Sigmoid colon (tissue), 7 donors: ENCODE data around the gene MSLN. TPM values are rescaled to one million over a fixed set of nuclear protein-coding genes. Genes with fewer than 3 reads are reported as not detected.

Source experiments
- DNase-seq: peaks from one replicate; pipeline ENCODE4 v3.0.0-alpha.2; 2019
- H3K27ac ChIP-seq, 4 donors: fragments of 200-600 bp; sonication (generic); one replicate each; pipeline ENCODE4 v1.5.1; 2016 to 2019; ENCODE audit warnings: mild to moderate bottlenecking in 1 of 4
- H3K27me3 ChIP-seq, 3 donors: fragments of 200-600 bp; sonication (generic); one replicate each; pipeline ENCODE4 v1.5.1; 2019; ENCODE audit warnings: mild to moderate bottlenecking in 1 of 3
- H3K36me3 ChIP-seq, 4 donors: fragments of 200-600 bp; sonication (generic); one replicate each; pipeline ENCODE4 v1.5.1; 2016 to 2019
- H3K4me1 ChIP-seq, 4 donors: fragments of 200-600 bp; sonication (generic); one replicate each; pipeline ENCODE4 v1.5.1; 2017 to 2019
- H3K4me3 ChIP-seq, 4 donors: fragments of 200-600 bp; sonication (generic); one replicate each; pipeline ENCODE4 v1.5.1; 2017 to 2019; ENCODE audit warnings: mild to moderate bottlenecking in 2 of 4, moderate library complexity in 1 of 4
- H3K9me3 ChIP-seq, 4 donors: fragments of 200-600 bp in 3 of 4; sonication (generic) in 3 of 4; one replicate each; pipeline versions ENCODE4 v1.5.1 to v1.6.1; 2013 to 2019
- EP300 ChIP-seq, 4 donors: sonication (generic); formaldehyde crosslinking; IDR thresholded peaks; one replicate each; pipeline ENCODE4 v1.6.1; 2017; ENCODE audit warnings: antibody characterized with exemption in 4 of 4
- POLR2A ChIP-seq, 2 donors: fragments of 450-650 bp; IDR thresholded peaks; one replicate each; pipeline ENCODE4 v1.6.1; 2016; ENCODE audit warnings: antibody characterized with exemption in 2 of 2, mild to moderate bottlenecking in 2 of 2, moderate library complexity in 2 of 2
- POLR2AphosphoS5 ChIP-seq, 4 donors: sonication (generic); formaldehyde crosslinking; IDR thresholded peaks; one replicate each; pipeline ENCODE4 v1.6.1; 2017; ENCODE audit warnings: antibody characterized with exemption in 4 of 4
- WGBS, 2 donors: extraction: QIAGEN DNeasy Blood & Tissue Kit; methylation state at CpG; one replicate each; pipeline ENCODE4 v1.1.7; 2013; 5-methylcytosine and 5-hydroxymethylcytosine counted together
- intact Hi-C: fragments of 100-400 bp; cut with DNase I; formaldehyde crosslinking; loops from one replicate; pipeline ENCODE4 v1.15.1; 2023
- polyA plus RNA-seq, 3 donors: library from polyadenylated mRNA; stranded (reverse); fragments of 200-250 nt; gene quantifications; one replicate each; pipeline ENCODE4 v1.2.3, GENCODE V29; 2013
- total RNA-seq, 4 donors: library from RNA; depleted of rRNA; stranded (reverse); fragments of >200 nt; gene quantifications; one replicate each; pipeline ENCODE4 v1.1.0, GENCODE V29; 2016
- TF ChIP-seq, protein P1 (sequence below), 4 experiments: fragments of 450-650 bp in 3 of 4; fragments of 200-600 bp in 1 of 4; IDR thresholded peaks; one replicate each; pipeline ENCODE4 v1.5.1; 2016 to 2019; ENCODE audit warnings: antibody characterized with exemption in 4 of 4, mild to moderate bottlenecking in 3 of 4, moderate library complexity in 2 of 4
- donor health status: healthy with polysubstance abuse.
- donor health status: Bipolar disorder and iron deficiency.
- donor health status: healthy.

MSLN gene
- total and polyA plus RNA-seq, 7 donors, result 0.54 to 3.5 (median 1.2) TPM; not detected in 3

GRCh38 chr16:795580-796229, 35.2 kb downstream of the MSLN start:
- H3K36me3 ChIP-seq, result no peaks in the 10 kb centered on the region
- intact Hi-C loops, result no loop called here
- H3K9me3 ChIP-seq, result peaks cover 0 to 3% (median 0%) of the 10 kb centered on the region in 4 donors
- no peaks in the 10 kb centered on the region for H3K4me1 ChIP-seq
- H3K27ac ChIP-seq, result no peak overlapping the region
- H3K27me3 ChIP-seq, result peaks cover 15 to 49% (median 33%) of the 10 kb centered on the region in 3 donors
- H3K4me3 ChIP-seq, result no peak overlapping the region
- no peak for DNase-seq
- TF ChIP-seq, protein P1, sequence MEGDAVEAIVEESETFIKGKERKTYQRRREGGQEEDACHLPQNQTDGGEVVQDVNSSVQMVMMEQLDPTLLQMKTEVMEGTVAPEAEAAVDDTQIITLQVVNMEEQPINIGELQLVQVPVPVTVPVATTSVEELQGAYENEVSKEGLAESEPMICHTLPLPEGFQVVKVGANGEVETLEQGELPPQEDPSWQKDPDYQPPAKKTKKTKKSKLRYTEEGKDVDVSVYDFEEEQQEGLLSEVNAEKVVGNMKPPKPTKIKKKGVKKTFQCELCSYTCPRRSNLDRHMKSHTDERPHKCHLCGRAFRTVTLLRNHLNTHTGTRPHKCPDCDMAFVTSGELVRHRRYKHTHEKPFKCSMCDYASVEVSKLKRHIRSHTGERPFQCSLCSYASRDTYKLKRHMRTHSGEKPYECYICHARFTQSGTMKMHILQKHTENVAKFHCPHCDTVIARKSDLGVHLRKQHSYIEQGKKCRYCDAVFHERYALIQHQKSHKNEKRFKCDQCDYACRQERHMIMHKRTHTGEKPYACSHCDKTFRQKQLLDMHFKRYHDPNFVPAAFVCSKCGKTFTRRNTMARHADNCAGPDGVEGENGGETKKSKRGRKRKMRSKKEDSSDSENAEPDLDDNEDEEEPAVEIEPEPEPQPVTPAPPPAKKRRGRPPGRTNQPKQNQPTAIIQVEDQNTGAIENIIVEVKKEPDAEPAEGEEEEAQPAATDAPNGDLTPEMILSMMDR (IDR thresholded peaks at IDR 0.05), result no peak
- TF ChIP-seq POLR2AphosphoS5 (IDR thresholded peaks at IDR 0.05) (no peak), POLR2A (IDR thresholded peaks at IDR 0.05) (no peak), EP300 (IDR thresholded peaks at IDR 0.05) (no peak)
- WGBS, 2 donors, result 69 to 82% methylated on average over 32 to 33 of the region's 33 CpGs

DNA sequence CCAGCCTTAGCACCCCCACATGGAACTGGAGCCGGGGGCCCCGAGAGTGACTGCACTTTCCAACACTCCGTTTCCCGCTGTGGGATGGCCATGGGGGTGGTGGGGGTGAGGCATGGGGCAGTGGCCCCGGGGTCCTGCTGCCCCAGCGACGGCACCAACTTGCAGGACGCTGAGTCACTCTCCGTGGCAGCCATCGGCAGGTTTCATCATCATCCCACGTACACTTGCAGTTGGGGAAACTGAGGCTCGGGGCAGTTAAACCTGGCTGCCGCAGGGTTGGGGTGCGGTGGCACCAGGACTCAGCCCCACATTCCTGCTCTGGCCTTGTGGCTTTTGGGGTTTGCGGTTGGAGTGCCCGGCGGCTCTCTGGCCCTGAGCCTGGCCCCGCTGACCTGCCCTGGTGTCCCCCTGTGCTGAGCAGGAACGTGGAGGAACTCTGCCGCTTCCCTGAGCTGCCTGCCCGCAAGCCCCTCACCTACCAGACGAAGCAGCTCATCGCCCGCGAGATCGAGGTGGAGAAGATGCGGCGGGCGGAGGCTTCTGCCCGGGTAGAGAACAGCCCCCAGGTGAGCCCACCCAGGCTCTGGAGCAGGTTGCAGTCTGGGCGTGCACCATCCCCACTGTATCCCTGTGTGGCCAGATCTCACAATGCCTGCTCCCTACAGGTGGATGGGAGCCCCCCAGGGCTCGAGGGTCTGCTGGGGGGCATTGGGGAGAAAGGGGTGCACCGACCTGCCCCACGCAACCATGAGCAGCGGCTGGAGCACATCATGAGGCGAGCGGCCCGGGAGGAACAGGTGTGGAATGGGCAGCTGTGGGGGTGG, 36.0 kb downstream of the MSLN start:
- H3K36me3 ChIP-seq, result no peaks in the 10 kb centered on the region
- no peaks in the 10 kb centered on the region for H3K4me1 ChIP-seq
- peaks cover 19 to 57% (median 41%) of the 10 kb centered on the region in 3 donors for H3K27me3 ChIP-seq
- DNase-seq, result no peak
- TF ChIP-seq, protein P1 (IDR thresholded peaks at IDR 0.05), result no peak
- no peak for TF ChIP-seq POLR2AphosphoS5 (IDR thresholded peaks at IDR 0.05)
- TF ChIP-seq EP300 (IDR thresholded peaks at IDR 0.05), result no peak
- no peak for TF ChIP-seq POLR2A (IDR thresholded peaks at IDR 0.05)
- WGBS, 2 donors, result 94 to 96% methylated on average over 38 of the region's 38 CpGs
- no peak overlapping the region for H3K27ac ChIP-seq
- peaks cover 0 to 3% (median 0%) of the 10 kb centered on the region in 4 donors for H3K9me3 ChIP-seq
- intact Hi-C loops, result no loop called here
- H3K4me3 ChIP-seq, result no peak overlapping the region

DNA sequence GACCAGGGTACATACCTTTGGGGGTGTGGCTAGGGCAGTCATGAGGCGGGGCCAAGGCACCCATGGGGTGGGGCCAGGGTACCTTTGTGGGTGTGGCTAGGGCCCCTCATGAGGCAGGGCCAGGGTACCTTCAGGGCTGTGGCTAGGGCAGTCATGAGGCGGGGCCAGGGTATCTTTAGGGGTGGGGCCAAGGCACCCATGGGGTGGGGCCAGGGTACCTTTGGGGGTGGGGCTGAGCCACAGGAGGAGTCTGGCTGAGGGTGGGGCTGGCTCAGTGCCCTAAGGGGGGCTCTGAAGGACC, 36.5 kb downstream of the MSLN start:
- no peaks in the 10 kb centered on the region for H3K36me3 ChIP-seq
- no peaks in the 10 kb centered on the region for H3K4me1 ChIP-seq
- H3K9me3 ChIP-seq, result peaks cover 0 to 3% (median 0%) of the 10 kb centered on the region in 4 donors
- no peak overlapping the region for H3K27ac ChIP-seq
- no peak for DNase-seq
- TF ChIP-seq POLR2A (IDR thresholded peaks at IDR 0.05), result no peak
- TF ChIP-seq, protein P1 (IDR thresholded peaks at IDR 0.05), result no peak
- TF ChIP-seq POLR2AphosphoS5 (IDR thresholded peaks at IDR 0.05), result no peak
- no peak for TF ChIP-seq EP300 (IDR thresholded peaks at IDR 0.05)
- WGBS, 2 donors, result 92 to 98% methylated on average over 2 of the region's 2 CpGs
- H3K27me3 ChIP-seq, result peaks cover 19 to 62% (median 47%) of the 10 kb centered on the region in 3 donors
- intact Hi-C loops, result no loop called here
- no peak overlapping the region for H3K4me3 ChIP-seq

- no peaks in the 10 kb centered on the region for H3K4me1 ChIP-seq
- 91 to 94% methylated on average over 22 of the region's 22 CpGs for WGBS, 2 donors
- no peak overlapping the region for H3K4me3 ChIP-seq
- intact Hi-C loops, result no loop called here
- H3K27me3 ChIP-seq, result peaks cover 19 to 69% (median 52%) of the 10 kb centered on the region in 3 donors
- H3K9me3 ChIP-seq, result peaks cover 0 to 3% (median 0%) of the 10 kb centered on the region in 4 donors
- DNase-seq, result no peak
- TF ChIP-seq, protein P1 (IDR thresholded peaks at IDR 0.05), result no peak
- TF ChIP-seq EP300 (IDR thresholded peaks at IDR 0.05) (no peak), POLR2A (IDR thresholded peaks at IDR 0.05) (no peak), POLR2AphosphoS5 (IDR thresholded peaks at IDR 0.05) (no peak)
- H3K27ac ChIP-seq, result no peak overlapping the region
- no peaks in the 10 kb centered on the region for H3K36me3 ChIP-seq
These were observed 37.2 kb downstream of the MSLN start for GRCh38 chr16:797686-798085.
